GM12874 (cell line): ENCODE results near the gene SRA1.

Source experiments
- CTCF ChIP-seq: IDR thresholded peaks from 2 replicates; pipeline ENCODE4 v1.5.1; 2011; ENCODE audit warnings: low read depth, mild to moderate bottlenecking, control low read depth, low read length, moderate library complexity; ENCODE audit not compliant: insufficient read depth

Gene SRA1

DNA sequence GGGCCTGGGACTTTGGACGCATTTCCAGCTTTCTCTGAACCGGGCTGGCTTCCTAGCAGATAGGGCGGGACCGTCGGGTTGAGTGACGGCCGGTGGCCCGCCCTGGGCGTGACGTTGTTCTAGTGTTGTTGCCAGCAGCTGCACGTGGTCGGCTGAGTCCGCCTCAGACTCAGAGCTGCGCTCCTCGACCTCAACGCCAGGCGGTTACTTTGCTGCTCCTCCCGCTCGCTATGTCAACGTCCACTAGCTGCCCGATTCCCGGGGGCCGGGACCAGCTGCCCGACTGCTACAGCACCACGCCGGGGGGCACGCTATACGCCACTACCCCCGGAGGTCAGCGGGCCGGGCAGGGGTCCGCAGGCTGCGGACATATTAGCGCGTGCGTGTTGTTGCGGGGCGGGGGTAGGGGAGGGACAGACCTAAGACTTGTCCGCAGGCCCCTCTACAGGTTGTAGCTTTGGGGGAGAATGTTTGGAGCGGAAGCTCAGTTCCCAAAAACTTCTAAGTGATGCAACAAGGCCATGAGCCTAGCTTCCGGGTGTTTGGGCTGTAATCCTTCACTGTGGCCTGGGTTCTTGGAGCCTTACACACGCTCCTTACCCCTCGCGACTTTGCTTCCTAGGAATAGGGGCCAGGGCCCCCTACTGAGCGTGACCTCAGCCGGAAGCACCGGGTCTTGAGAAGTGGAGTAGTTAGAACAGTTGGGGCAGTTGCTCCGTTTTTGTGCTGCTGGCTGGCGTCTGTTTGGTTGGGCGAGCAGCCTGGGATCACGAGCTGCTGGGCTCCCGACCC, 9.6 kb downstream of the SRA1 start, which contains the start of gene EIF4EBP3:
TSS of gene EIF4EBP3 (plus strand) at position 155 of the 792 bp plus-strand sequence. CDS start at position 231, 76 bp downstream.
- peak; percentile 59 for TF ChIP-seq CTCF

- no peak for TF ChIP-seq CTCF
Observed at GRCh38 chr5:140546851-140547507, 10.3 kb downstream of the SRA1 start.

GRCh38 chr5:140545606-140546005, 11.7 kb downstream of the SRA1 start:
- no peak for TF ChIP-seq CTCF

DNA sequence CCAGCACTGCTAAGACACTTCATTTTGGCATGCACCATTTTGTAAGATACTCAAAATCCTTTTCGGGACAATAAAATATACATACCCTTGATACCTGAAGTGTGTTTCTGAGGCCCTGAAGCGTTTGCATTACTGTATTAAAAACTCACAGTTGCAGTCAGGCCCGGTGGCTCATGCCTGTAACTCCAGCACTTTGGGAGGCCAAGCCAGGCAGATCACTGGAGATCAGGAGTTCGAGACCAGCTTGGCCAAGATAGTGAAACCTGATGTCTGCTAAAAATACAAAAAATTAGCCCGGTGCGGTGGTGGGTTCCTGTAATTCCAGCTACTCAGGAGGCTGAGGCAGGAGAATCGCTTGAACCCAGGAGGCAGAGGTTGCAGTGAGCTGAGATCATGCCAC, 12.3 kb downstream of the SRA1 start:
- no peak for TF ChIP-seq CTCF

GRCh38 chr5:140542972-140543371, 14.3 kb downstream of the SRA1 start:
- TF ChIP-seq CTCF: no peak

DNA sequence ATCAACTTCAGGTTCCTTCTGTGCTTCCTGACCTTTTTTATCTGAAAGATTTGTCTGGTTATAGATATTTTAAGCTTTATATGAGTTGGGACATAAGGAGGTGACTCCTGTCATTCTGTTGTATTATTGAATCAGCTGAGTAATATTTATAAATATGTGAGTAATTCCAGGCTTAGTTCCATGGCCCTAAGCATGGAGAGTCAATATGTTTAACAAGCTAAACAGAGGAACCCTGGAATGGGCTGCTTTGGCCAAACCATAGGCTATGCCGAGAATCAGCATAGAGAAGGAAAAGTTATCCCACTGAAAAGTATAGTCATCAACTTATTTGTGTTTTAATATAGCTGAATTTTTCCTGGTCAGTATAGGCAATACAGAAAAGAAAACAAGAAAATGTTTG, 17.0 kb downstream of the SRA1 start:
- no peak for TF ChIP-seq CTCF

GRCh38 chr5:140524003-140524402, 33.3 kb downstream of the SRA1 start:
- no peak for TF ChIP-seq CTCF
